WTC11 (cell line): ENCODE measurements around the gene AHRR.

Experiments used
- CTCF ChIP-seq: fragments of 200-600 bp; IDR thresholded peaks from 2 replicates; pipeline ENCODE4 v1.8.0; 2022; ENCODE audit warnings: antibody characterized with exemption
- E2F1 ChIP-seq: sonication (generic); formaldehyde crosslinking; IDR thresholded peaks from 2 replicates; pipeline ENCODE4 v1.8.0; 2022; ENCODE audit warnings: mild to moderate bottlenecking, missing genetic modification reagents
- ESRRA ChIP-seq: sonication (generic); formaldehyde crosslinking; IDR thresholded peaks from 2 replicates; pipeline ENCODE4 v1.8.1; 2022; ENCODE audit warnings: mild to moderate bottlenecking, missing genetic modification reagents, borderline replicate concordance
- FOXP4 ChIP-seq: sonication (generic); formaldehyde crosslinking; IDR thresholded peaks from 2 replicates; pipeline ENCODE4 v1.8.0; 2022; ENCODE audit warnings: mild to moderate bottlenecking, missing genetic modification reagents
- JUN ChIP-seq: sonication (generic); formaldehyde crosslinking; IDR thresholded peaks from 2 replicates; pipeline ENCODE4 v1.8.0; 2023; ENCODE audit warnings: mild to moderate bottlenecking, missing genetic modification reagents
- NFYB ChIP-seq: sonication (generic); formaldehyde crosslinking; conservative IDR thresholded peaks from 2 replicates; pipeline ENCODE4 v1.8.0; 2022; ENCODE audit warnings: low read depth, missing genetic modification reagents
- OVOL2 ChIP-seq: fragments of 250-450 bp; sonication (Bioruptor Pico); IDR thresholded peaks from 2 replicates; pipeline ENCODE4 v1.9.0; 2021; ENCODE audit warnings: mild to moderate bottlenecking, borderline replicate concordance
- PRDM15 ChIP-seq: sonication (generic); formaldehyde crosslinking; IDR thresholded peaks from 2 replicates; pipeline ENCODE4 v1.8.0; 2022; ENCODE audit warnings: missing genetic modification reagents
- RELA ChIP-seq: sonication (generic); formaldehyde crosslinking; IDR thresholded peaks from 2 replicates; pipeline ENCODE4 v1.8.1; 2022; ENCODE audit warnings: missing genetic modification reagents, mild to moderate bottlenecking, borderline replicate concordance
- STAT6 ChIP-seq: sonication (generic); formaldehyde crosslinking; conservative IDR thresholded peaks from 2 replicates; pipeline ENCODE4 v1.8.1; 2023; ENCODE audit warnings: mild to moderate bottlenecking, low read depth, missing genetic modification reagents, moderate library complexity
- USF2 ChIP-seq: sonication (generic); formaldehyde crosslinking; IDR thresholded peaks from 2 replicates; pipeline ENCODE4 v1.8.1; 2023; ENCODE audit warnings: mild to moderate bottlenecking, missing genetic modification reagents, moderate library complexity
- ZNF121 ChIP-seq: sonication (generic); formaldehyde crosslinking; IDR thresholded peaks from 2 replicates; pipeline ENCODE4 v1.8.0; 2023; ENCODE audit warnings: missing genetic modification reagents
- ZNF263 ChIP-seq: sonication (generic); formaldehyde crosslinking; IDR thresholded peaks from 2 replicates; pipeline ENCODE4 v1.8.1; 2022; ENCODE audit warnings: low read depth, mild to moderate bottlenecking, moderate library complexity, missing genetic modification reagents

- TF ChIP-seq E2F1 = no peak
- TF ChIP-seq ZNF263 (CRISPR knock-in tag) = no peak
- no peak for TF ChIP-seq FOXP4
- no peak for TF ChIP-seq CTCF
- no peak for TF ChIP-seq STAT6
- TF ChIP-seq RELA = no peak
- no peak for TF ChIP-seq JUN (CRISPR knock-in tag)
- TF ChIP-seq USF2 (CRISPR knock-in tag) = no peak
- no peak for TF ChIP-seq ESRRA
- no peak for TF ChIP-seq ZNF121 (CRISPR knock-in tag)
- TF ChIP-seq PRDM15 (CRISPR knock-in tag) = no peak
- no peak for TF ChIP-seq NFYB (CRISPR knock-in tag)
- no peak for TF ChIP-seq OVOL2 (CRISPR knock-in tag)
Measured at GRCh38 chr5:322281-322941, 897 bp downstream of the AHRR start.
